GM21717 (cell line): ENCODE measurements around the gene EPOP.

ENCODE experiments used
- ATAC-seq: cut with Tn5 transposase; IDR thresholded peaks from one replicate; pipeline ENCODE4 v1.9.1; 2021; ENCODE audit warnings: mild to moderate bottlenecking, moderate library complexity; ENCODE audit not compliant: unreplicated experiment

EPOP gene

DNA sequence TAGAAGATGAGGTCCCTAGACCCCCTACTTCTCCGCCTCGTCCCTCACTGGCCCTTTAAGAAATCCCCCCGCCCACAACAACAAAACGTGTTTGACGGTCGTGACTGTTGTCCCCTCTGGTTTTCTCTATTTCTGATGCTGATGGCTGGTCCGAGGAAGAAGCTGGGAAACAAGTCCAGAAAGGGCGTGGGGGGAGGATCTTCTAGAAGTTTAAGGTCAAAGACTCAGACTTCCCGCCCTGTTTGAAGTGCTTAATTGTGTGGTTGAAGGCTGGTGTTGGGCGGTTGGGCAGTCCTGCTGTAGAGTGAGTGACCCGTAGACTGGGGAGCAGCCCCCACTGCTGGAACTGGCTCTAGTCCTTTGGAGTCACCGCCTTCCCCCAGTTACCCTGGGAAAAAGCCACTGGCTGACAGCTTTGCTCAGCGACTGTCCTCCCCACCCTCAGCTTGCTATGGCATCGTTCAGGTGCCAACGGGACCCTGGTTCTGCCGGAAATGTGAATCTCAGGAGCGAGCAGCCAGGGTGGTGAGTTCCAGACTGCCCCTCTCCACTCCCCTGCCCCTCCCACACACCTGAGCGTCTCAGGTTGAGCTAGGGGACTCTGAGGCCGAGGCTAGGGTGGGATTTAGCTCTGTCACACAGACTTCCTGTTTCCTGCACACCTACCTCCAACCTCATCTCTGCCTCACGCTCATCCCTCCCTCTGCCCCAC lies 31.9 kb upstream of the EPOP start:
- ATAC-seq: no peak

DNA sequence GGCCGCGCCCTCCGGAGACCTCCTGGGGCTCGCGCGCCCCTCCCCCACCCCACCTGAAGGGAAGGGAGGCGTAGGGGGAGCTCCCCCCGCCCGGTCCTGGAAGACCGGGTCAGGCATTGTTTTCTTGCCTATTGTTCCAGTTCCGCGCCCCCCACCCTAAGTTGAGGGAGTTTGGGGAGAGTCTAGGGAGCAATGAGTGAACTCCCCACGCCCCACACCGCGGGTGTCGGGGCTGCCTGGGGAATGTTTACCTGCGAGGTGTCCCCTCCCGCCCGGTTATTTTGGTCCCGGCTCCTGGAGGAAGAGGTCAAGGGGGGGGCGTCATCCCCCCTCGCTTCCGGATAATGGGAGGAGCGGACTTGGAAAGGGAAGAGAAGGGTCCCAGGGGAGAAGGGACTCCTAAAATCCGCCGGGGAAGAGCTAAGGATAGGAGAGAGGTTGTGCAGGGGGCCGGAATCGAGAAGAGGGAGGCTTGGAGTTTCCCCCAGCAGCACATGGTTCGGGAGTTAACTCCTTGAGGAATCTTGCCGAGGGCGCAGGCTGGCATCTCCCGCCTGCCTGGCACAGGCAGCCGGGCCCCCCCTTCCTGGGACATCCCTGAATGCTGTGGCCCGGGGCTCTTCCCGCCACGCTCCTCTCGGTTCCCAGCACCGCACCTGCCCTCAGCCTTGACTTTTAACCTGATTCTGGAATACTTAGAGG lies 31.2 kb upstream of the EPOP start:
- ATAC-seq: no peak

DNA sequence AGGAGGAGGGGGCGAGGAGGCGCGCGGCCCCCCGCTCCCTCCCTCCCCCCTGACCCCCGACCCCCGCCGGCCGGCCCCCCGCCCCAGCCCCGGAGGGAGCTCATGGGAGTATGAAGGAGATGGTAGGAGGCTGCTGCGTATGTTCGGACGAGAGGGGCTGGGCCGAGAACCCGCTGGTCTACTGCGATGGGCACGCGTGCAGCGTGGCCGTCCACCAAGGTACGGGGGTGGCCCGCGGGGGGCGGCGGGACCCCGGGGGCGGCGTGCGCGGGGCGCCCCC lies 30.7 kb upstream of the EPOP start:
- ATAC-seq: no peak

DNA sequence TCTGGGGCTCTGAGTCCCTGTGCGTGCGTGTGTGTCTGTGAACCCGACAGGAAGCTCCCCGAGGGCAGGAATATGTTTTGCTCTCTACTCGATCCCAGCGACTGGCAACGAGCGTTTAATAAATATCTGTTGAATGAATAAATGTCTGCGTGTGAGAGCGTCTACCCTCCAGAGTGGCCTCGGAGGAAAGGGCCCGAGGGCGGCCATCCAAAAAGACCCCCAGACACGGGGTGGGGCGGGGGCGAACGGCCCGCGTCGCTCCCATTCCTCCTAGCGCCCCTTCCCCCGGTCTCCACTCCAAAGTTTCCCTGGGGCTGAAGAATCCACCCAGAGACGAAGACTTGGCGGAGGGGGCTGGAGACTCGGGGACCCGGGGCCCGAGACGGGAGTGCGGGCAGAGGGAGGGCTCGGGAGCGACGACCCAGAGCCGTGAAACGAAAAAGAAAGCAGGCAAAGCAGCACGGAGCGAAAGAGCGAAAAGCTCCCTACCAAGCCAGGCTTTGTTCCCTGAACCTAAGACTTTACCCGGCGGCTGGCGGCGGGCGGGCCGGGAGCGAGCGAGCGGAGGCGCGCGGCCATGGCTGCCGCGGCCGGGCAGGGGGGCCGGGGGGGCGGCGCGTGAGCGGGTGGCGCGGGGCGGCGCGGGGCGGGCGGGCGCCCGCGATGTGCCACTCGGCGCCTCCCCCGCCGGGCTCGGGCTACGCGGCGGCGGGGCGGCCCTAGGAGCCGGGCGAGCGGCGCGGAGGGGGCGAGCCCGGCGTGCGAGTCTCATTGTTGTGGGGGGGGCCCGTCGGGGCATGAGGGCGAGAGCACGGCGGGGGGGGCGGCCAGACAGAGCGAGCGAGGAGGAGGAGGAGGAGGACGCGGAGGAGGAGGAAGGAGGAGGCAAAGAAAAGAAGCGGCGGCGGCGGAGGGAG lies 30.1 kb upstream of the EPOP start, which contains the start of gene MLLT6:
MLLT6 (plus strand) TSS at position 668 of the 917 bp plus-strand sequence. CDS start 360 bp downstream, outside the sequence.
- no peak for ATAC-seq

DNA sequence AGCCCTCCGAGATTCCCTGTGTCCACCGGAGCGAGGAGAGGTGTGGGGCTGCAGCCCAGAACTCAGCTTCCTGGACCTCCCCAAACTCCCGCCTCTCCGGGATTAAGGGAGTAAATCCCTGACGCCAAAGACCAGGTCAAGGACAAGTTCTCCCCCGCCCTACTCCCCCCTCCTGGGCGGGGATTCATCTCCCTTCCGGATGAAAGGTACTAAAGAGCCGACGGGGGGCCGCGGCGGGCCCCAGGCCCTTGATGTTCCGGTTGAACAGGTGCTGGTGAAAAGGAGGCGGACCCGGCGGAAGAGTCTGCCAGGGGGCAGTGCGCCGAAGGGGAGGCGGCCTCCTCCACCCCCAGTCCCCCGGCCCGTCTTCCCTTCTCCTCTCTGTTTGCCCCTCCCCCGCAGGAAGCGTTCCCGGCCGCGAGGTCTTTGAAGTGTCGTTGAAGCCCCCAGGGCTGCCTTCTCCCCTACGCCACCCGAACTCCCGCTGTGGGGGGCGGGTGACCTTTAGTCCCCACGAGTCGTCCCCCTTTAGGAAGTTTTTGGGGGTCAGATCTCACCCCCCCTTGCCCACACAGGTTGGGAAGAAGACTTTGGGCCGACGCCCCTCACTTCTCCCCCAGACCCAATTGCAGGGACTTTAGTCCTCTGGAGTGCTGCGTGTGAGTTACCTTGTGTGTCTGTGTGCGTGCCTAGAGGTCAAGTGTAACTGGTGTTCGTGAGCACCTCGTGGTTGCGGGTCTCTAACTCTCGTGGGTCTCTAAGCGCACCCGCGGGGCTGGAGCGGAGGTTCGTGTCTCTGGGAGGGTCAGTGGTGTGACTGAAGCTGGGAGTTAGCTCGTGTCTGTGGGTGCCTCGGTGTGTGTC lies 29.2 kb upstream of the EPOP start:
- no peak for ATAC-seq

DNA sequence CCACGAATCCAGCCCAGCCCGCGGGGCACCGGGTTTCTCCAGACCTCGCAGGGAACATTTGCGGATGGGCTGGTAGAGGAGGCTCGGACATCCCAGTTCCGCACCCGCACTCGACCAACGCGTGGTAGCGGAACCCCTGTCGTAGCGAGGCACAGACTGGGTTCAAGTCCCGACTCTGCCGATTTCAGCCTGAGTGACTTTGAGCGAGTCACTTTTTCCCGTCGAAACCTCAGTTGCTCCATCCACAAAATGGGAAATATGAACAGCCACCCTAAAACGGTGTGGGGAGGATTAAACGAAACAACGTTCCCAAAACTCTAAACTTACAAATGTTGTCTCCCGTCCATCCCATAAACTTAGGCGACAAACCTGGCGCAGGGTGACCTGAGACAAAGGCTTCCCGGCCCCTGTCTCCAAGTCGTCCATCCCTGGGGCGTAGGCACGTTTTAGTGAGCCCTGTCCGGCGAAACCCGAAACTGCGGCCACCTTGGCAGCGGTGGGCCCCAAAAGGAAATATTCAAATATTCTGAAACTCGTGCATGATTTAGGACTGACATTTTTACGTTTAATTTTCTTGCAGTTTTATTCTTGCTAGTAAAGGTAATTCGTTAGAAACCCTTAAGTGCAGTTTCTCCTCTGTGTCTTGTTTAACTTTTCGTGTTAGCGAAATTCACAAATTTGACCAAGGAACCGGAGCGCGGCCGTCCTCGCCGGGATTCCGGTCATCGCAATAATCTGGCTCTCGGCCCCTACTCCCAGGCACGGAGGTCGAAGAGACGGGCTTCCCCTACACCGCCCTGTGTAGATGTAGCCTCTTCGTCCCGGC lies 28.4 kb upstream of the EPOP start:
- no peak for ATAC-seq

DNA sequence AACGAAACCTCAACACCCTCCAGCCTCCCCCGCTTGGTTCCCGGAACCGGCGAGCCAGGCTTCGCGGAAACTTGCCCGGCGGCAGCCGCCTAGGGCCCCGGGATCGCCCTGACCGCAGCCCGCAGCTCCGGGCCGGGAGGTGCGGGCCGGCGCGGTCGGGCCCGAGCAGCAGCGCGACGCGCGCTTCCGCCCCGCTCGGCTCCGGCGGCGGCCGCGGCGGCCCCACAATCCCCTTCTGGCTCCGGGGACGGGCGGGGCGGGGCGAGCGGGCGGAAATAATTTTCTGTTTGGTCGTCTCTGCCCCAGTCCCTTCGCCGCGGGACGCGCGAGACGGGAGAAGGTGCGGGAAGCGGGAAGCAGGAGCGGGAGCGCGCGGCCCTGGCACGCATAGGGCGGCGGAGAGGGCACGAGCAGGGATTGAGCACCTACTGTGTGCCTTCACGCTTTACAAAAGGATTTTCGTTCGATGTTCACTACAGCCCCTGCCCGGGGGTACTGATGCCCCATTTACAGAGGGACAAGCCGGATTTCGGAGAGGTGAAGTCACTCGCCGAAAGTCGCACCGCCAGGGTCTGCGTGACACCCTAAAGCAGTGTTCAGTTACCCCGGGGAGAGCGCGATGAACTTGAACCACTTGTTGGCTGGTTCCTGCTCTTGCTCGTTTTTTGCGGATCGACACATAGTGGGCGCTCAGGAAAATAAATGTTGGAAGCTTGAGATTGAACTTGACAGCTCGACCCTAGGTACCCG lies 27.6 kb upstream of the EPOP start:
- ATAC-seq: peak; percentile 28

DNA sequence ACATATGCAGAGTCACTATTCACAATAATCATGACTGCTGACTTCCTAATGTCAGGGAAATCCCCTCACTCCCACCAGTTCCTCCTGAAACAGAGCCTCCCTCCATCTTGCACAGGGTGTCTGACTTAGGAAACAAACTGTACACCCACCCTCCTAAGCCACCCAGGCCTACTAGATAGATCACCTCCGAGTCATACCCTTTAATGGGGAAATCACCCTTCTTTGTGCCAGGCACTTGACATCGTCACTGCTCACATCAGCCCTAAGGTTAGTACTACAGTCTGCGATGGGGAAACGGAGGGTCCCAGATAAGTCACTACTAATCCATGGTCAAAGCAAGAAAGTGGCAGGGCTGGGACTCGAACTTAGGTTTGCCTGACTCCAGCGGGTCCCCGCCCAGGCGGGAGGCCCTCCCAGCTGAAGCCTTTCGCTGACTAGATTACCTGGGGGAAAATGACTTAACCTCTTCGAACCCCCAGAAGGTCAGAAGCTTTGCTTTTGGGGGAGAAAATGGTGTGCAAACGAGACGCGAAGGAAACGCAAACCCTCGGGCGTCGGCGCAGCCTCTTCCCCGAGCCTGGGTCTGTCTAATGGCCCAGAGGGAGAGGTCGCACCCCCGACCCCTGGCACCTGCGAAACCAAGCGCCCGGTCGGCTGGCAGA lies 26.9 kb upstream of the EPOP start:
- ATAC-seq: peak; percentile 23

DNA sequence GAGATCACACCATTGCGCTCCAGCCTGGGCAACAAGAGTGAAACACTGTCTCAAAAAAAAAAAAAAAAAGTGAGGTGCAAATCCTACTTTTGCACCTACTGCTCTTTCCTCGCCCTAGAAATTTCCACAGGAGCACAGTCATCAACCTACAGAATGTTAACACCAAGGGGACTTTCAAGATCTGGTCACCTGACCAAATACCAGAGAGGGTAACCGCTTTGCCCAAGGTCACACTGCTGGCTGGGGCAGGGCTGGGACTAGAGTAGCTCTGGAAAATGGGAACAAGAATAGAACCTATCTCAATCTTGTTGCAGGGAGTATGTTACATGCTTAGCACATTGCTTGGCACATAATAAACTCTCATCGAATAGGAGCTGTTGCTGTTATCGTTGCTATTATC lies 24.0 kb upstream of the EPOP start:
- no peak for ATAC-seq

DNA sequence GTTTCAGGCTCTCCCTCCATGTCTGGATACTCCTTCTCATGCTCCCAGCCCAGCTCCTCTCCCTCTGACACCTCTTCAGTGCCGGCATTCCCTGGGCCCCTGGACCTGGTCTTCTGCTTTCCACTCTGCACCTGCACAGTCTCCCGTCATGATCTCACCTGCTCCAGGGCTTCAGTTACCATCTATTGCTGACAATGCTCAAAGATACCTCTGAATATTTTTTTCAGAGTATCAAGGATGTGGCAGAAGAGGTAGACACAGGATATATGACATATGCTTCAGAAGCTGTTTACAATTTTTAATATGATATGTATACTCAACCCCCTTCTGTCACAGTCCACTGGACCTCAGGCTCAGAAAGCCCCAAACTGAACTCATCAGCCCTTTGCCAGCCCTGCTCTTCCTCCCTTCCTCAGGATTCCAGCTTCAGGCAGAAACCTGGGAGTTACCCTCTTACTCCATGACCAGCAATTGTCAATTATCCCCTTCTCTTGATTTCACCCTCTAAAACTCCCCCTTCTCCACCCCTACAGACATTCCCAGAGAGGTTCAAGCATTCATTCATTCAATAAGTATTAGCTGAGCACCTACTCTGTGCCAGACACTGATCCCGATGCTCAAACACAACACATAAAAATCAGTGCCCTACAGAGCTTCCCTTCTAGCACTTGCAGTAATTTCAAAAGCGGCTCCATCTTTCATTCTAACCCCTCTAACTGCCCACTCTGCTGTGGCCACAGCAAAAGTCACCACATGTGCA lies 22.5 kb upstream of the EPOP start:
- no peak for ATAC-seq

DNA sequence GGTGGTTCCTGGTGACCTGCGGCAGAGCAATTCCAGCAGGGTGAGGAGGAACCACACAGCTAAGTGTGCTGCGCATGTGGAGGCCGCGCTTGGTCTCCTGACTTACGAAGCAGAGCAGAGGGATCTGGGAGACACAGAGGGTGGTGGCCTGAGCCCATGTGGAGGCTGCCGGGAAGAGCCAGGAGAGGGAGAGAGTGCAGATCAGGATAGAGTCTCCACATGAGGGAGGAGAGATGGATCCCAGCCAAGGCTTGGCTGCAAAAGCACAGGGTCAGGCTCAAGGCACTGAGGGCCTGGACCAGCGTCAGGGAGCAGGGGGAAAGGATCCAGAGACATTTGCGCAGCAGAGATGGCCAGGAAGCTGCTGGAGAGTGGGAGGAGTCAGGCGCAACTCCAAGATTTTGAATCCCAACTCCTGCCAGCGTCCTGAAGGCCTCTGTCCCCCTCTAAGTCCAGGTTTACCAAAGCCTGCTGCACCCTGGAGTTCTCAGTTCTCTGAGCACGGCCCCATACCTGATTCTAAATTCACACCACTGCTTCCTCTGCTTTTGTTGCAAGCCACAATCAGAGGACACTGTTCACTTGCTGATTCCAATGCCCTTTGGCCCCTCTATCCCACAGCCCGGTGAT lies 19.1 kb upstream of the EPOP start:
- no peak for ATAC-seq

DNA sequence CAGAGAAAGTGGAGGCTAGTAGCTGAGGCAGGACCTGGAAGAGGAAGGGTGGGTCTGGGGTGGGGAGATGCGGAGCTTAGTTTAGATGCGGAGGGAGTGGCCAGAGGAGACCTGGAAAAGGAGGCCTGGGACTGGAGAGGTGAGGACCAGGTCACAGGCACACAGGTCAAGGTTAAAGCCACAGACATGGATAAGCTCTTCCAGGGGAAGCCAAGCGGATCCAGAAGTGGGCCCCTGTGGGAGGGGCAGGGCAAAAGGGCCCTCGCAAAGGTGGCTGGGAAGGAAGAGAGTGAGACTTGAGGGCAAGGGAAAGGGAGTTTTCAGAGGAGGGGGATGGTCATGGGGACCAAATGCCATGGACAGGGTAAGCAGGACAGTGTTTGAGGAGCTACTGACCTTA lies 16.4 kb upstream of the EPOP start:
- ATAC-seq: no peak

DNA sequence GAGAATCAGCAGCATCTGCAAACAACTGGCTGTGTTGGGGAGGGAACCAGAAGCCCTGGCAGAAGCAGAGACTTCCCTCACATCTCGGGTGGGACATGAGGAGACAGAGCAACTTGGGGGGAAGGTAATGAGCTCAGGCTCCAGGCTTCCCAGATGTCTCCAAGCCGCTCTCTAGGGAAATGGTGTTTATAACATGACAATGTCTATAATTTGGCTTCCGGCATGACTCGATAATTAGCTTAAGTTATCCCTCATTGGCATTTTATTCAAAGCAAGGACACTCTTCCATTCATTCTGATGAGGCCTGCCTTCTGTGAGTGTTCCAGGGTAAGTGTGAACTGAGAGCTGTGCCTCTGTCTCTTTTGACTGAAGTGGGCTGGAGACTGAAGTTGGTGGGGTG lies 15.6 kb upstream of the EPOP start:
- ATAC-seq: no peak

DNA sequence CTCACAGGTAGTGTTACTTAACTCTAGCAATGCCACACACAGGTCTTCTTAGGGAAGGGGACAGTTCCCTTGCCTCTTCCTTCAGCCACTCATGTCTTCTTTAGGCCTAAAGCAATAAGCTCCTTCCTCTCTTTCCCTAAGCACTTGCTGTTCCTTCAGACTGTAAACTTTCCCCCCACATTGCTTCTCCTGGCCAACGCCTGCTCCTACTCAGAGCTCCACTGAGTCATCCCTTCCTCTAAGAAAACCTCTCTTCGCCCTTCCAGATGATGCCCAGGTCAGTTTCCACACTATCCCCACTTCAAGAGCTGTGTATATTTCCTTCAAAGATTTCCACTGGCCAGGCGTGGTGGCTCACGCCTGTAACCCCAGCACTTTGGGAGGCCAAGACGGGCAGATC lies 12.5 kb upstream of the EPOP start:
- ATAC-seq: no peak

DNA sequence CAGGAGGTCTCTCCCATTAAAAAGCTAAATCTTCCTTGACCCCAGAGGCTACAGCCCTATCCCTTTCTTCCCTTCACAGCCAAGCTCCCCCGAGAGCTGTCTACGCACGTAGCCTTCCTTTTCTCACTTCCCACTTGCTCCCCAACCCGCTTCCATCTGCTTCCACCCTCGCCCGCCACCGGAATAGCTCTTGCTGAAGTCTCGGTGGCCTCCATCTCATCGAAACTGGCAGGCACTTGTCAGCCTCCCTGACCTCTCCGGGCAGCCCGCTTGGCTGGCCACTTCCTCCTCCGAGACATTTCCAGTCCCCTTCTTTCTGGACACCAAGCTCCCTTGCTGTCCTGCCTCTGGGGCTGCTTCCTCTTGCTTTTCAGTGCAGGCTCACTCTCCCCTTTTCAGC lies 10.7 kb upstream of the EPOP start:
- ATAC-seq: no peak

DNA sequence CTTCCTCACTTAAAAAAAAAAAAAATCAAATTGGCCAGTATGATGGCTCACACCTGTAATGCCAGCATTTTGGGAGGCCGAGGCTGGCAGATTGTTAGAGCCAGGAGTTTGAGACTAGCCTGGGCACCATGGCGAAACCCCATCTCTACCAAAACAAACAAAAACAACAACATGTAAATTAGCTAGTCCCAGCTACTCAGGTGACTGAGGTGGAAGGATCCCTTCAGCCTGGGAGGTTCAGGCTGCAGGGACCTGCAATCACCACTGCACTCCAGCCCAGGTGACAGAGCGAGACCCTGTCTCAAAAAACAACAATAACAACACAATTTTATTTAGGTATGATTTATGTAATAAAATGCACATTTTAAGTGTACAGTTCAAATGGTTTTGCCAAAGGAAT lies 6.3 kb upstream of the EPOP start:
- ATAC-seq: no peak

DNA sequence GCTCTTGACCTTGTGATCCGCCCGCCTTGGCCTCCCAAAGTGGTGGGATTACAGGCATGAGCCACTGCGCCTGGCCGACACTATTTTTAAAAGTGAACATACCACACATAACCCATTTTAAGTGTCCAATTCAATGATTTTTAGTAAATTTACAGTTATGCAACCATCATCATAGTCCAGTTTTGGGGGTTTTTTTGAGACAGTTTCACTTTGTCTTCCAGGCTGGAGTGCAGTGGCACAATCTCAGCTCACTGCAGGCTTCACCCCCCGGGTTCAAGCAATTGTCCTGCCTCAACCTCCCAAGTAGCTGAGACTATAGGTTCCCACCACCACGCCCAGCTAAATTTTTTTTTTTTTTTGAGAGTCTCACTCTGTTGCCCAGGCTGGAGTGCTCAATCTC lies 3.1 kb upstream of the EPOP start:
- no peak for ATAC-seq
